CD4-positive, CD25-positive, alpha-beta regulatory T cell (primary cell): ENCODE results near the gene SSMEM1. TPM values are rescaled to one million over a fixed set of nuclear protein-coding genes. Genes with fewer than 3 reads are reported as not detected.

Experiments
- ATAC-seq, 2 donors: fragments of 150-1000 bp; cut with Tn5 transposase; one replicate each; pipeline ENCODE4 v1.10.0; 2021; ENCODE audit warnings: low read depth in 2 of 2, moderate number of reproducible peaks in 2 of 2, moderate library complexity in 1 of 2
- DNase-seq, 3 donors: peaks; one replicate each; pipeline versions ENCODE4 v3.0.0 to v3.0.0-alpha.2; 2012 to 2022; ENCODE audit warnings: mixed read lengths in 1 of 3
- H3K27ac ChIP-seq: one replicate; pipeline ENCODE4 v1.7.0; 2013; ENCODE audit warnings: mild to moderate bottlenecking, low read length; ENCODE audit not compliant: insufficient read depth, poor library complexity, severe bottlenecking
- H3K27me3 ChIP-seq: one replicate; pipeline ENCODE4 v1.7.0; 2013; ENCODE audit warnings: low read length; ENCODE audit not compliant: control insufficient read depth, insufficient read depth
- H3K36me3 ChIP-seq: one replicate; pipeline ENCODE4 v1.7.0; 2013; ENCODE audit warnings: mild to moderate bottlenecking, low read length, moderate library complexity; ENCODE audit not compliant: control insufficient read depth, insufficient read depth
- H3K4me1 ChIP-seq: 2 replicates; pipeline ENCODE4 v1.7.0; 2013; ENCODE audit warnings: mild to moderate bottlenecking, low read length; ENCODE audit not compliant: insufficient read depth, control insufficient read depth, poor library complexity, severe bottlenecking
- H3K4me3 ChIP-seq: one replicate; pipeline ENCODE4 v1.7.0; 2013; ENCODE audit warnings: low read depth, mild to moderate bottlenecking, low read length, moderate library complexity
- H3K9me3 ChIP-seq, 2 experiments: 1 replicate in 1 of 2; 2 replicates in 1 of 2; pipeline ENCODE4 v1.7.0; 2013; ENCODE audit warnings: low read length in 2 of 2, mild to moderate bottlenecking in 1 of 2, moderate library complexity in 1 of 2; ENCODE audit not compliant: control insufficient read depth in 2 of 2
- H3K27ac Mint-ChIP-seq, 3 donors: one replicate each; pipeline ENCODE4 v1.8.0; 2020 to 2022; ENCODE audit warnings: mild to moderate bottlenecking in 3 of 3, mixed read lengths in 3 of 3, moderate library complexity in 2 of 3
- H3K27me3 Mint-ChIP-seq: one replicate; pipeline ENCODE4 v1.8.0; 2022; ENCODE audit warnings: mild to moderate bottlenecking, mixed read lengths
- H3K36me3 Mint-ChIP-seq: one replicate; pipeline ENCODE4 v1.8.0; 2020; ENCODE audit warnings: mixed read lengths
- H3K4me1 Mint-ChIP-seq, 4 donors: one replicate each; pipeline ENCODE4 v1.8.0; 2020 to 2022; ENCODE audit warnings: mixed read lengths in 4 of 4, mild to moderate bottlenecking in 1 of 4
- H3K4me3 Mint-ChIP-seq, 4 donors: one replicate each; pipeline ENCODE4 v1.8.0; 2020 to 2022; ENCODE audit warnings: mild to moderate bottlenecking in 4 of 4, mixed read lengths in 4 of 4, moderate library complexity in 3 of 4
- H3K9me3 Mint-ChIP-seq, 7 donors: one replicate each; pipeline ENCODE4 v1.8.0; 2020 to 2022; ENCODE audit warnings: mixed read lengths in 7 of 7, mild to moderate bottlenecking in 3 of 7, moderate library complexity in 2 of 7
- polyA plus RNA-seq, 4 donors: library from polyadenylated mRNA; unstranded; fragments of 300-500 nt; fragmentation: Illumina TruSeq; gene quantifications; one replicate each; pipeline ENCODE4 v1.2.3, GENCODE V29; 2021
- total RNA-seq: library from RNA; stranded (reverse); gene quantifications from one replicate; pipeline ENCODE4 v1.2.3, GENCODE V29; 2022

Gene SSMEM1, protein sequence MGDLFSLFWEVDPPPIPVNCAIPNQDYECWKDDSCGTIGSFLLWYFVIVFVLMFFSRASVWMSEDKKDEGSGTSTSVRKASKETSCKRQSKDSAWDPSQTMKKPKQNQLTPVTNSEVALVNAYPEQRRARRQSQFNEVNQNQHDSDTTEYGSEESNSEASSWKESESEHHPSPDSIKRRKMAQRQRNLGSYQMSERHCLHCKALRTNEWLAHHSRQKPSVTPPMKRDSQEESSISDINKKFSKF
- total RNA-seq (not detected), polyA plus RNA-seq (not detected)

DNA sequence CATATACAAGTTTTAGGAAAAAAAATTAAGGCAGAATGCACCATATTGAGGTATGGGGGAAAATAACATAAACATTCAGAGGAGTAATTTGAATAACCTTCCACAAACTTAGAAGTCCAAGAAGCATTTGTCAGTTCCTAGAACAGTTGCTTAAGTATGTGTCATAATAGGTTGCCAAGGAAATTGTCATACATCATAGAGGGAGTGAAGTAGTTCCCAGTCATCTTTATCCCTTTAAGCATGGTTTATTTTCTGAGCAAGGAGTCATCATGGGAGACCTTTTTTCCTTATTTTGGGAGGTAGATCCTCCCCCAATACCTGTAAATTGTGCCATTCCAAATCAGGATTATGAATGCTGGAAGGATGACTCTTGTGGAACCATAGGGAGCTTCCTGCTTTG is at the start of gene SSMEM1:
Gene SSMEM1 (plus strand): TSS at position 219 of the 400 bp plus-strand sequence. CDS start 51 bp downstream, at position 270.
- H3K36me3 Mint-ChIP-seq, result peaks cover 11% of the 10 kb centered on the region
- DNase-seq (no peak), ATAC-seq (no peak)
- peak within 1 kb of the TSS in 3 of 4 donors; percentile 46 to 93 (median 47) for H3K4me3 Mint-ChIP-seq
- H3K27me3 Mint-ChIP-seq, result peaks cover 14% of the 10 kb centered on the region
- peaks cover 0 to 1% (median 0%) of the 10 kb centered on the region in 7 donors for H3K9me3 Mint-ChIP-seq
- Histone ChIP-seq H3K27me3 (no peaks in the 10 kb centered on the region), H3K27ac (no peak within 1 kb of the TSS), H3K4me3 (no peak within 1 kb of the TSS), H3K9me3 (no peaks in the 10 kb centered on the region), H3K36me3 (peaks cover 10% of the 10 kb centered on the region), H3K4me1 (peaks cover 7% of the 10 kb centered on the region)
- peaks cover 13 to 32% (median 23%) of the 10 kb centered on the region in 4 donors for H3K4me1 Mint-ChIP-seq
- H3K27ac Mint-ChIP-seq, result no peak within 1 kb of the TSS

DNA sequence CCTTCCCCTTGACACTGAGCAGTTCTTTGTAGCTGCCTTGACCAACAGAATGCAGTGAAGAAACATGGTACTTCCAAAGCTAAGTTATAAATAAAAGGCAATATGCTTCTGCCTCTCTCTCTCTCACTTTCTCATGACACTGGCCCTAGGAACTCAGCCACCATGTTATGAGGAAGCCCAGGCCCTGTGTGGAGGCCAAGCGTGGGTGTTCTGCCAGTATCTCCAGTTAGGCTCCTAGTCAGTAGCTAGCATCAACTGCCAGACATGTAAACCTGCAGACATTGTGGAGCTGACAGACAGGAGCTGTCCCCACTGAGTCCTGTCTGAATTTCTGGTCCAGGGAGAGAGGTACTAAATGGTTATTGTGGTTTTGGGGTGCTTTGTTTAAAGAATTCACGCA is 47.6 kb upstream of the SSMEM1 start:
- Mint-ChIP-seq H3K9me3 (peaks cover 0 to 8% (median 1%) of the 10 kb centered on the region in 7 donors), H3K27me3 (no peaks in the 10 kb centered on the region), H3K4me1 (peaks cover 0 to 5% (median 0%) of the 10 kb centered on the region in 4 donors), H3K4me3 (no peak overlapping the region), H3K36me3 (peaks cover 59% of the 10 kb centered on the region), H3K27ac (no peak overlapping the region)
- Histone ChIP-seq H3K27ac (no peak overlapping the region), H3K27me3 (no peaks in the 10 kb centered on the region), H3K9me3 (peaks cover 0 to 4% of the 10 kb centered on the region in 2 experiments), H3K4me3 (no peak overlapping the region), H3K4me1 (no peaks in the 10 kb centered on the region), H3K36me3 (peaks cover 31% of the 10 kb centered on the region)
- DNase-seq (no peak), ATAC-seq (no peak)

DNA sequence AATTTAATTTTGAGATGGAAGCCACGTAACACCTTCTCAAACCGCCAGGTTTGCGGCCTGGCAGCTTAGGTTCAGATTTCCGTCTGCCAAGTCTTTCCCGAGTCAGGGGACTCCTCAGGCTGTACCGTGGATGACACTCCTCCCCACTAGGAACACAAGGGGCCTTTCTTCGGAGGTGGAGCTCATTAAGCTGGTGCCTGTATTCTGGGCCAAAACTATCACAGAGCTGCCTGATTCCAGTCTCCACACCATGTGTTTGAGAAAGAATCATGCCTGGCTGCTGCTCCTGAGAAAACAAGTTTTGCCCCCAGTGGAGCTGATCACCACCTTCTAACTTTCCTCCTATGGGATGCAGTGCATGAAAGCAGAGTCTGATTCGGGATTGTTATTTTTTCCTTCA is 47.2 kb upstream of the SSMEM1 start:
- peaks cover 0 to 5% (median 0%) of the 10 kb centered on the region in 4 donors for H3K4me1 Mint-ChIP-seq
- no peaks in the 10 kb centered on the region for H3K4me1 ChIP-seq
- no peak overlapping the region for H3K4me3 ChIP-seq
- peaks cover 62% of the 10 kb centered on the region for H3K36me3 Mint-ChIP-seq
- H3K36me3 ChIP-seq, result peaks cover 35% of the 10 kb centered on the region
- DNase-seq (no peak), ATAC-seq (no peak)
- peaks cover 0 to 7% (median 1%) of the 10 kb centered on the region in 7 donors for H3K9me3 Mint-ChIP-seq
- H3K27ac Mint-ChIP-seq, result no peak overlapping the region
- no peak overlapping the region for H3K4me3 Mint-ChIP-seq
- no peak overlapping the region for H3K27ac ChIP-seq
- H3K9me3 ChIP-seq, result peaks cover 0 to 4% of the 10 kb centered on the region in 2 experiments
- no peaks in the 10 kb centered on the region for H3K27me3 ChIP-seq
- no peaks in the 10 kb centered on the region for H3K27me3 Mint-ChIP-seq

DNA sequence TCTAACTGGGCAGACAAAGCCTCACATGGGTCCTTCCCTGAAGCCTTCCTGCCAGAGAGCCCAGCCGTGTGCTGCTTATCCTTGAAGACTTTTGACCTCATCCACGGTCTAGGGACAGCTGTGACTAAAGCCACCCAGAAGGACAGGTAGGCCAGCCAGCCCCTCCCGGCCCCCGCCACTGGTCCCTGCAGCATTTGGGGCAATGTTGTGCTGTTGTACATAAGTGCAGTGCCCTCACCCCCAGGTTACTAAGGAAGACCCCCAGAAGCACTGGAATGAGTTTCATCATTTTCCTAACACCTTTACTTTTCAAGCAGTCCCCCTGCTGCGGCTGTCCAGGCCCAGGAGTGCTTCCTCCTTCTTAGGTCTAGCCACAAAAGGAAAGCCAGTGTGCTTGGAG is 45.5 kb upstream of the SSMEM1 start:
- H3K27ac ChIP-seq, result no peak overlapping the region
- no peak overlapping the region for H3K4me3 ChIP-seq
- peaks cover 47% of the 10 kb centered on the region for H3K36me3 ChIP-seq
- no peak overlapping the region for H3K27ac Mint-ChIP-seq
- no peak for ATAC-seq
- H3K27me3 Mint-ChIP-seq, result no peaks in the 10 kb centered on the region
- H3K4me3 Mint-ChIP-seq, result no peak overlapping the region
- H3K4me1 ChIP-seq, result no peaks in the 10 kb centered on the region
- peaks cover 0 to 5% (median 1%) of the 10 kb centered on the region in 7 donors for H3K9me3 Mint-ChIP-seq
- H3K36me3 Mint-ChIP-seq, result peaks cover 72% of the 10 kb centered on the region
- H3K27me3 ChIP-seq, result no peaks in the 10 kb centered on the region
- H3K9me3 ChIP-seq, result no peaks in the 10 kb centered on the region
- DNase-seq, result no peak
- H3K4me1 Mint-ChIP-seq, result peaks cover 0 to 5% (median 0%) of the 10 kb centered on the region in 4 donors

DNA sequence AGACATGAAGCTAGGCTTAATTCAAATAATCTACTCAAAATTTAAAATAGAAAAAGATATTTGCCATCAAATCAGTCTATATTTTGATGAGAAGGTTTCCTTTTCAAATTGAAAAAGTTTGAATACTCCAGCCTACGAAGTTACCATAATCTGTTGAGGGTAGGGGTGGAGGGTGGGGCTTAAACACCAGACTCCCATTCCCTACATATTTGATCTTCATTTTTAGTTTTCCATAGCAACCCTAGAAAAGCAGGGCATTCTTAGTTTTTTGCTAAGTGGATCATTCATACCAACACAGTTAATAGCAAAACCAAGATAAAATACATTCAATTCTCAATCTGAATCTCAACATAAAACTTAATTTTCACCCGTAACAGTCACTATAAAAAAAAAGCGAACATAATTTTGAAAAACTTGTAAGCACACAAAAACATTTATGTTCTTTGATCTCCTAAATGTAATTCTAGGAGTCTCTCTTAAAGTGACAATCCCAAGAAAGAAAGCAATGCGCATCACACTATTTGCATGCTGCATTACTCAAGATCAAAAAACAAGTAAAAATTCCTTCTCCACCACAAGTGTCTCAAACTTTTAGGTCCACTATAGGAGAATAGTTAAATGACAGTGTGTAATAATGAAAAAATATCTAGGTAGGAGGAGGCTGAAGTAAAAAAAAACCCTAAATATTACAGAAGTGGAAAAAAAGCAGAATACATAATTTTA is 33.3 kb upstream of the SSMEM1 start:
- Mint-ChIP-seq H3K36me3 (peaks cover 27% of the 10 kb centered on the region), H3K9me3 (no peaks in the 10 kb centered on the region), H3K27ac (no peak overlapping the region), H3K27me3 (no peaks in the 10 kb centered on the region), H3K4me3 (no peak overlapping the region), H3K4me1 (peaks cover 0 to 4% (median 2%) of the 10 kb centered on the region in 4 donors)
- Histone ChIP-seq H3K4me3 (no peak overlapping the region), H3K27ac (no peak overlapping the region), H3K27me3 (no peaks in the 10 kb centered on the region), H3K4me1 (no peaks in the 10 kb centered on the region), H3K36me3 (peaks cover 52% of the 10 kb centered on the region), H3K9me3 (no peaks in the 10 kb centered on the region)
- ATAC-seq (no peak), DNase-seq (no peak)

DNA sequence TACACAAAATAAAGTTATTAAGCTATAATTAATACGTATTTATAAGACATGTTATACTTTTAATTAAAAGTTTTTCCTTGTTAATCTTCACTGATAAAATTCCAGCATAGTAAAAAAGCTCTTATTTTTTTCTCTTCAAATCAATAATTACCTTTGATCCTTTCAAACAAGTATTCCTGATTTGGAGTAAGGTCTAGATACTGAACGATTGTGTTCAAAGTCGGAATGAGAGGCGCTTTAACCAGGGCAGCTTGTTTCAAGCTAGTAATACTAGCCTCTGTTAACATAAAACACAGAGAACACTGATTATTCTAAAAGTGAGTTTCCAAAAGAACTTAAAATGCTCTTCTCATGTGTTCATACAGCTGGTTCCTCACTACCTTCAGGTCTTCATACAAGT is 29.4 kb upstream of the SSMEM1 start:
- Mint-ChIP-seq H3K36me3 (peaks cover 34% of the 10 kb centered on the region), H3K4me1 (peaks cover 0 to 7% (median 4%) of the 10 kb centered on the region in 4 donors), H3K27ac (no peak overlapping the region), H3K9me3 (no peaks in the 10 kb centered on the region), H3K4me3 (peak overlapping the region in 1 of 4 donors; percentile 73), H3K27me3 (no peaks in the 10 kb centered on the region)
- no peak for DNase-seq
- Histone ChIP-seq H3K4me1 (no peaks in the 10 kb centered on the region), H3K36me3 (peaks cover 57% of the 10 kb centered on the region), H3K27me3 (no peaks in the 10 kb centered on the region), H3K27ac (no peak overlapping the region), H3K9me3 (no peaks in the 10 kb centered on the region), H3K4me3 (no peak overlapping the region)
- ATAC-seq, result no peak

DNA sequence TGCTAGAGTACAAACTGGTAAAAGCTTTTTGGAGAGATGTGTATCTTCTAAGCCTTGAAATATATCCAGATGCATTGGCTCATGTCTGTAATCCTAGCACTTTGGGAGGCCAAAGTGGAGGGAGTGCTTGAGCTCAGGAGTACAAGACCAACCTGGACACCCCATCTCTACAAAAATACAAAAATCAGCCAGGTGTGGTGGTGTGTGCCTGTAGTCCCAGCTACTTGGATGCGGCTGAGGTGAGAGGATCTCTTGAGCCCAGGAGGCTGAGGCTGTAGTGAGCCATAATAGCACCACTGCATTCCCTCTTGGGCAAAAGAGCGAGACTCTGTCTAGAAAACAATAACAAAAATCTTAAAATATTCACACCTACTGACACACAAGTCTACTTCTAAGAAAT is 28.0 kb upstream of the SSMEM1 start:
- Histone ChIP-seq H3K27ac (no peak overlapping the region), H3K4me1 (no peaks in the 10 kb centered on the region), H3K36me3 (peaks cover 58% of the 10 kb centered on the region), H3K9me3 (no peaks in the 10 kb centered on the region), H3K4me3 (no peak overlapping the region), H3K27me3 (no peaks in the 10 kb centered on the region)
- H3K4me3 Mint-ChIP-seq, result no peak overlapping the region
- H3K27ac Mint-ChIP-seq, result no peak overlapping the region
- DNase-seq (no peak), ATAC-seq (no peak)
- no peaks in the 10 kb centered on the region for H3K9me3 Mint-ChIP-seq
- peaks cover 40% of the 10 kb centered on the region for H3K36me3 Mint-ChIP-seq
- H3K27me3 Mint-ChIP-seq, result no peaks in the 10 kb centered on the region
- H3K4me1 Mint-ChIP-seq, result peaks cover 1 to 9% (median 3%) of the 10 kb centered on the region in 4 donors
